Naive thymus-derived CD4-positive, alpha-beta T cell (primary cell): Measurements from ENCODE around the gene NOBOX. TPM values are rescaled to one million over a fixed set of nuclear protein-coding genes. Genes with fewer than 3 reads are reported as not detected.

Source experiments
- ATAC-seq: fragments of 150-1000 bp; cut with Tn5 transposase; 2 replicates; pipeline ENCODE4 v1.10.0; 2021; ENCODE audit warnings: mild to moderate bottlenecking, moderate library complexity
- CTCF ChIA-PET: fragments of 350-600 bp; sonication (Branson Sonifier 250); formaldehyde crosslinking; loops from one replicate; lab custom pipeline; 2021; ENCODE audit warnings: antibody characterized with exemption; lab: Charles Lee
- POLR2A ChIA-PET: fragments of 350-600 bp; sonication (Branson Sonifier 250); formaldehyde crosslinking; loops from one replicate; lab custom pipeline; 2021; ENCODE audit warnings: antibody characterized with exemption, inconsistent platforms; lab: Charles Lee
- DNase-seq, 9 donors: peaks; one replicate each; pipeline versions ENCODE4 v3.0.0 to v3.0.0-alpha.2; 2020 to 2022; ENCODE audit warnings: mixed read lengths in 1 of 9
- H3K27ac ChIP-seq: one replicate; pipeline ENCODE4 v1.7.0; 2013; ENCODE audit warnings: mild to moderate bottlenecking, low read depth, low read length, moderate library complexity
- H3K27me3 ChIP-seq, 2 donors: one replicate each; pipeline ENCODE4 v1.7.0; 2013; ENCODE audit warnings: low read length in 2 of 2, mild to moderate bottlenecking in 2 of 2, moderate library complexity in 2 of 2; ENCODE audit not compliant: control insufficient read depth in 2 of 2, insufficient read depth in 2 of 2
- H3K36me3 ChIP-seq, 3 experiments: 1 replicate in 2 of 3; 2 replicates in 1 of 3; pipeline ENCODE4 v1.7.0; 2013; ENCODE audit warnings: low read length in 3 of 3, mild to moderate bottlenecking in 3 of 3, moderate library complexity in 1 of 3; ENCODE audit not compliant: insufficient read depth in 3 of 3, control insufficient read depth in 2 of 3
- H3K4me1 ChIP-seq, 2 donors: one replicate each; pipeline ENCODE4 v1.7.0; 2013; ENCODE audit warnings: low read length in 2 of 2, mild to moderate bottlenecking in 2 of 2, moderate library complexity in 1 of 2; ENCODE audit not compliant: control insufficient read depth in 2 of 2, insufficient read depth in 2 of 2
- H3K4me3 ChIP-seq: 2 replicates; pipeline ENCODE4 v1.7.0; 2013; ENCODE audit warnings: mild to moderate bottlenecking, low read length
- H3K9me3 ChIP-seq, 3 experiments: 1 replicate in 2 of 3; 2 replicates in 1 of 3; pipeline ENCODE4 v1.7.0; 2013; ENCODE audit warnings: low read length in 3 of 3; ENCODE audit not compliant: control insufficient read depth in 2 of 3
- H3K27ac Mint-ChIP-seq, 9 donors: one replicate each; pipeline ENCODE4 v1.8.0; 2020 to 2022; ENCODE audit warnings: mixed read lengths in 9 of 9, mild to moderate bottlenecking in 8 of 9, moderate library complexity in 5 of 9, inconsistent platforms in 2 of 9
- H3K27me3 Mint-ChIP-seq, 5 donors: one replicate each; pipeline ENCODE4 v1.8.0; 2021 to 2022; ENCODE audit warnings: mixed read lengths in 5 of 5, mild to moderate bottlenecking in 1 of 5
- H3K36me3 Mint-ChIP-seq, 5 donors: one replicate each; pipeline ENCODE4 v1.8.0; 2020 to 2022; ENCODE audit warnings: mixed read lengths in 5 of 5, mild to moderate bottlenecking in 3 of 5, inconsistent platforms in 1 of 5
- H3K4me1 Mint-ChIP-seq, 7 donors: one replicate each; pipeline ENCODE4 v1.8.0; 2020 to 2022; ENCODE audit warnings: mixed read lengths in 7 of 7, mild to moderate bottlenecking in 3 of 7, inconsistent platforms in 1 of 7
- H3K4me3 Mint-ChIP-seq, 10 donors: one replicate each; pipeline ENCODE4 v1.8.0; 2020 to 2022; ENCODE audit warnings: mild to moderate bottlenecking in 10 of 10, mixed read lengths in 10 of 10, moderate library complexity in 6 of 10, inconsistent platforms in 2 of 10
- H3K9me3 Mint-ChIP-seq, 11 donors: one replicate each; pipeline ENCODE4 v1.8.0; 2020 to 2022; ENCODE audit warnings: mixed read lengths in 11 of 11, mild to moderate bottlenecking in 4 of 11, inconsistent platforms in 1 of 11, moderate library complexity in 1 of 11
- intact Hi-C, 2 donors: fragments of 100-400 bp; cut with micrococcal nuclease; formaldehyde crosslinking; loops; one replicate each; pipeline ENCODE4 v1.15.1; 2023
- polyA plus RNA-seq, 2 donors: library from polyadenylated mRNA; unstranded; fragments of 300-500 nt; fragmentation: Illumina TruSeq; gene quantifications; one replicate each; pipeline ENCODE4 v1.2.3, GENCODE V29; 2021
- total RNA-seq, 6 experiments: library from RNA in 5 of 6; stranded (reverse) in 5 of 6; gene quantifications; 1 replicate in 5 of 6; 2 replicates in 1 of 6; pipeline ENCODE4 v1.2.3 and lab custom pipeline; 2021 to 2026

The NOBOX gene
- total and polyA plus RNA-seq, 7 experiments from 2014 or later, result not detected

- Histone ChIP-seq H3K4me1 (no peaks in the 10 kb centered on the region), H3K4me3 (no peak overlapping the region), H3K27me3 (no peaks in the 10 kb centered on the region), H3K36me3 (no peaks in the 10 kb centered on the region), H3K27ac (no peak overlapping the region), H3K9me3 (no peaks in the 10 kb centered on the region)
- no peak overlapping the region for H3K4me3 Mint-ChIP-seq
- POLR2A ChIA-PET, result no interaction called here
- intact Hi-C loops, result no loop called here
- peaks cover 15 to 25% (median 21%) of the 10 kb centered on the region in 5 donors for H3K27me3 Mint-ChIP-seq
- DNase-seq, result no peak
- H3K9me3 Mint-ChIP-seq, result peaks cover 0 to 1% (median 0%) of the 10 kb centered on the region in 11 donors
- CTCF ChIA-PET, result no interaction called here
- ATAC-seq, result no peak
- H3K36me3 Mint-ChIP-seq, result no peaks in the 10 kb centered on the region
- peaks cover 0 to 5% (median 0%) of the 10 kb centered on the region in 7 donors for H3K4me1 Mint-ChIP-seq
- peak overlapping the region in 1 of 9 donors; percentile 47 for H3K27ac Mint-ChIP-seq
Observed at GRCh38 chr7:144410441-144410840, 6.9 kb upstream of the NOBOX start.

- no peak for DNase-seq
- Histone ChIP-seq H3K27ac (no peak overlapping the region), H3K4me3 (no peak overlapping the region), H3K9me3 (no peaks in the 10 kb centered on the region), H3K4me1 (no peaks in the 10 kb centered on the region), H3K27me3 (no peaks in the 10 kb centered on the region), H3K36me3 (no peaks in the 10 kb centered on the region)
- ChIA-PET POLR2A (no interaction called here), CTCF (no interaction called here)
- H3K27me3 Mint-ChIP-seq, result peaks cover 5 to 29% (median 13%) of the 10 kb centered on the region in 5 donors
- H3K4me1 Mint-ChIP-seq, result peaks cover 0 to 5% (median 0%) of the 10 kb centered on the region in 7 donors
- H3K36me3 Mint-ChIP-seq, result no peaks in the 10 kb centered on the region
- H3K27ac Mint-ChIP-seq, result no peak overlapping the region
- no peak overlapping the region for H3K4me3 Mint-ChIP-seq
- intact Hi-C loops, result no loop called here
- ATAC-seq, result no peak
- H3K9me3 Mint-ChIP-seq, result no peaks in the 10 kb centered on the region
Observed at GRCh38 chr7:144408121-144408520, 4.6 kb upstream of the NOBOX start.

- POLR2A ChIA-PET, result no interaction called here
- H3K4me3 Mint-ChIP-seq, result no peak overlapping the region
- Histone ChIP-seq H3K9me3 (no peaks in the 10 kb centered on the region), H3K4me1 (no peaks in the 10 kb centered on the region), H3K27ac (no peak overlapping the region), H3K36me3 (no peaks in the 10 kb centered on the region), H3K27me3 (no peaks in the 10 kb centered on the region), H3K4me3 (no peak overlapping the region)
- peaks cover 5 to 29% (median 13%) of the 10 kb centered on the region in 5 donors for H3K27me3 Mint-ChIP-seq
- CTCF ChIA-PET, result no interaction called here
- H3K27ac Mint-ChIP-seq, result no peak overlapping the region
- DNase-seq (no peak), ATAC-seq (no peak)
- intact Hi-C loops, result no loop called here
- no peaks in the 10 kb centered on the region for H3K9me3 Mint-ChIP-seq
- H3K36me3 Mint-ChIP-seq, result no peaks in the 10 kb centered on the region
- peaks cover 0 to 5% (median 0%) of the 10 kb centered on the region in 7 donors for H3K4me1 Mint-ChIP-seq
Observed at GRCh38 chr7:144407266-144407931, 3.9 kb upstream of the NOBOX start.

GRCh38 chr7:144404946-144405345 is 1.5 kb upstream of the NOBOX start:
- ATAC-seq (no peak), DNase-seq (no peak)
- intact Hi-C loops, result no loop called here
- H3K9me3 Mint-ChIP-seq, result no peaks in the 10 kb centered on the region
- H3K4me3 Mint-ChIP-seq, result no peak overlapping the region
- Histone ChIP-seq H3K9me3 (no peaks in the 10 kb centered on the region), H3K4me3 (no peak overlapping the region), H3K4me1 (no peaks in the 10 kb centered on the region), H3K36me3 (no peaks in the 10 kb centered on the region), H3K27ac (no peak overlapping the region), H3K27me3 (no peaks in the 10 kb centered on the region)
- peaks cover under 1 to 22% (median 8%) of the 10 kb centered on the region in 5 donors for H3K27me3 Mint-ChIP-seq
- peak overlapping the region in 1 of 9 donors; percentile 9 for H3K27ac Mint-ChIP-seq
- H3K36me3 Mint-ChIP-seq, result no peaks in the 10 kb centered on the region
- H3K4me1 Mint-ChIP-seq, result peaks cover 0 to 2% (median 0%) of the 10 kb centered on the region in 7 donors
- POLR2A ChIA-PET, result no interaction called here
- CTCF ChIA-PET, result interaction anchor here (1.4 kb wide), 1 partner anchor 11 kb away, joined by 3 read pairs; no protein-coding TSS in a partner anchor

- H3K4me3 ChIP-seq, result no peak overlapping the region
- peak overlapping the region in 1 of 9 donors; percentile 78 for H3K27ac Mint-ChIP-seq
- H3K36me3 ChIP-seq, result no peaks in the 10 kb centered on the region
- H3K4me3 Mint-ChIP-seq, result no peak overlapping the region
- ATAC-seq (no peak), DNase-seq (no peak)
- H3K36me3 Mint-ChIP-seq, result no peaks in the 10 kb centered on the region
- no peaks in the 10 kb centered on the region for H3K4me1 ChIP-seq
- intact Hi-C loops, result no loop called here
- H3K27me3 ChIP-seq, result no peaks in the 10 kb centered on the region
- CTCF ChIA-PET, result no interaction called here
- no peak overlapping the region for H3K27ac ChIP-seq
- no peaks in the 10 kb centered on the region for H3K9me3 ChIP-seq
- H3K27me3 Mint-ChIP-seq, result peaks cover 0 to 19% (median 3%) of the 10 kb centered on the region in 5 donors
- H3K4me1 Mint-ChIP-seq, result no peaks in the 10 kb centered on the region
- H3K9me3 Mint-ChIP-seq, result no peaks in the 10 kb centered on the region
- POLR2A ChIA-PET, result no interaction called here
Observed at GRCh38 chr7:144403102-144403501, 391 bp downstream of the NOBOX start.

GRCh38 chr7:144401490-144401889 is 2.0 kb downstream of the NOBOX start:
- no peaks in the 10 kb centered on the region for H3K36me3 ChIP-seq
- Mint-ChIP-seq H3K4me3 (no peak overlapping the region), H3K9me3 (no peaks in the 10 kb centered on the region), H3K27ac (no peak overlapping the region), H3K36me3 (no peaks in the 10 kb centered on the region), H3K27me3 (peaks cover 0 to 12% (median 0%) of the 10 kb centered on the region in 5 donors), H3K4me1 (no peaks in the 10 kb centered on the region)
- H3K9me3 ChIP-seq, result no peaks in the 10 kb centered on the region
- ChIA-PET POLR2A (interaction anchor here (0.6 kb wide), 1 partner anchor 31 kb away, joined by 3 read pairs; no protein-coding TSS in a partner anchor), CTCF (no interaction called here)
- intact Hi-C loops, result no loop called here
- no peak overlapping the region for H3K27ac ChIP-seq
- no peaks in the 10 kb centered on the region for H3K27me3 ChIP-seq
- no peak for DNase-seq
- no peak overlapping the region for H3K4me3 ChIP-seq
- no peaks in the 10 kb centered on the region for H3K4me1 ChIP-seq
- no peak for ATAC-seq

- DNase-seq (no peak), ATAC-seq (no peak)
- POLR2A ChIA-PET, result no interaction called here
- peaks cover 0 to 5% (median 0%) of the 10 kb centered on the region in 5 donors for H3K27me3 Mint-ChIP-seq
- H3K36me3 Mint-ChIP-seq, result no peaks in the 10 kb centered on the region
- no peaks in the 10 kb centered on the region for H3K9me3 Mint-ChIP-seq
- H3K4me1 Mint-ChIP-seq, result no peaks in the 10 kb centered on the region
- CTCF ChIA-PET, result no interaction called here
- H3K27ac ChIP-seq, result no peak overlapping the region
- H3K4me3 ChIP-seq, result no peak overlapping the region
- H3K27me3 ChIP-seq, result no peaks in the 10 kb centered on the region
- H3K9me3 ChIP-seq, result no peaks in the 10 kb centered on the region
- H3K4me1 ChIP-seq, result no peaks in the 10 kb centered on the region
- no peaks in the 10 kb centered on the region for H3K36me3 ChIP-seq
- H3K27ac Mint-ChIP-seq, result no peak overlapping the region
- intact Hi-C loops, result loop anchor here in 1 of 2 donors (10.0 kb wide), 1 partner anchor 225 kb away; no protein-coding TSS in a partner anchor
- H3K4me3 Mint-ChIP-seq, result no peak overlapping the region
Observed at GRCh38 chr7:144399946-144400345, 3.5 kb downstream of the NOBOX start.
